ENCODE data around the gene TFPI.
A peak's percentile ranks its signal among the peaks of the same experiment; 100 is the strongest.

The TFPI gene

DNA sequence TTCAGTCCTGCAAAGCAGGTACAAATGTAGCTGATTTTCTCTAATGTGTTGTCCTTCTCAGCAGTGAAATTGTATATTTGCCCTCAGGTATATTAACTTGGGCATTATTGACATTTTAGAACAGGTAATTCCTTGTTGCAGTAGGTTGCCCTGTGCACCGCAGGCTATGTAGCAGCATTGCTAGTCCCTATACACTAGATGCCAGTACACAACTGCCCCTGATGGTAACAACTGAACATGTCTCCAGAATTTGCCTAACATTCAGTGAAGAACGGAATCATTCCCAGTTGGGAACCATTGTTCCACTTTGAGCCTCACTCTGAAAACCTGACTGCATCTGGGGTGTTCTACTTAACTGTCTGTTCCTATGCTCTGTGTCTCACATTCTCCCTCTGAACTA is 23.1 kb upstream of the TFPI start:
- no peak overlapping the region for H4K91ac ChIP-seq (ENCODE audit: low read depth, low read length, poor library complexity)
- H3K18ac ChIP-seq (ENCODE audit: low read length) = no peak overlapping the region
- H3K4me3 ChIP-seq (ENCODE audit: low read length in 2 of 2) = no peak overlapping the region
- no peak overlapping the region for H2BK15ac ChIP-seq (ENCODE audit: low read length)
- H3K9ac ChIP-seq (ENCODE audit: low read depth, low read length, poor library complexity) = no peak overlapping the region
- no peak for DNase-seq (ENCODE audit: low spot score)
- peaks cover 6 to 13% of the 10 kb centered on the region in 2 donors for H3K4me1 ChIP-seq (ENCODE audit: control insufficient read depth in 2 of 2, insufficient read depth in 1 of 2, low read depth in 1 of 2, low read length in 2 of 2)
- no peak overlapping the region for H3K4me2 ChIP-seq (ENCODE audit: insufficient read depth, low read length, poor library complexity, severe bottlenecking)
- H2AK5ac ChIP-seq (ENCODE audit: low read depth, low read length) = no peak overlapping the region
- no peaks in the 10 kb centered on the region for H3K36me3 ChIP-seq (replicated peaks in 1 of 2; ENCODE audit: control insufficient read depth in 2 of 2, insufficient read depth in 2 of 2, low read length in 2 of 2)
- peak overlapping the region; percentile 46 for H2AFZ ChIP-seq (ENCODE audit: low read length)
- H2BK5ac ChIP-seq (ENCODE audit: low read length) = no peak overlapping the region
- no peak overlapping the region for H3K14ac ChIP-seq (ENCODE audit: low read length)
- no peak overlapping the region for H3K4ac ChIP-seq (ENCODE audit: low read length)
- no CpG with 5 or more reads among the region's 2 CpGs for WGBS, 2 donors (ENCODE audit: extremely low coverage in 2 of 2, insufficient read length in 2 of 2, insufficient replicate concordance in 1 of 2)
- no peaks in the 10 kb centered on the region for H3K79me1 ChIP-seq (ENCODE audit: low read depth, low read length)
- no peak overlapping the region for H4K8ac ChIP-seq (ENCODE audit: low read depth, low read length)
- no peak overlapping the region for H2BK12ac ChIP-seq (ENCODE audit: low read length)
- H2BK120ac ChIP-seq (ENCODE audit: low read depth, low read length) = no peak overlapping the region
- no peaks in the 10 kb centered on the region for H3K27me3 ChIP-seq (ENCODE audit: control insufficient read depth in 3 of 3, insufficient read depth in 3 of 3, low read depth in 1 of 3, low read length in 3 of 3)
- H3K23ac ChIP-seq (ENCODE audit: low read depth, low read length, poor library complexity) = no peak overlapping the region
- peaks cover 0 to 4% of the 10 kb centered on the region in 2 donors for H3K9me3 ChIP-seq (replicated peaks in 1 of 2; ENCODE audit: control insufficient read depth in 2 of 2, insufficient read depth in 1 of 2, low read depth in 1 of 2, low read length in 2 of 2)
- no peak overlapping the region for H3K27ac ChIP-seq (replicated peaks; ENCODE audit: low read length)

DNA sequence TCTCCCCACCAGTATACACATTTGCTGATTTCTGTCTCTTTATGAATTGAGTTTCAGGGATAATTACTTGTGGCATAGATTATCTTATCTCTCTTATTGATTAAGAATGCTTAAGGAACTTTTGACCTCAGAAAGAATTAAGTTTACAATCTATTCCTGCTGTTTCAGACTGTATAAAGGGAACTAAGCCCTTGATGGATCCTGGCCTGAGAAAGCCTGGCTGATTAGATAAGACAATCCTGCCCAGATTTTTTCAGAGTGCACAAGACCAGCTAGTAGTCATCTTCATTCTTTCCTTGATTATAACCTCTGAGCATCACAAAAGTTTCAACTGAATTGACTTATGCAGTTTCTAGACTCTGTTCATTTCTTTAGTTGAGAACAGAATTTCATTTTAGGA is 22.7 kb upstream of the TFPI start:
- Histone ChIP-seq H3K9me3 (replicated peaks in 1 of 2; ENCODE audit: control insufficient read depth in 2 of 2, insufficient read depth in 1 of 2, low read depth in 1 of 2, low read length in 2 of 2) (peaks cover 0 to 4% of the 10 kb centered on the region in 2 donors), H2BK5ac (ENCODE audit: low read length) (no peak overlapping the region), H3K18ac (ENCODE audit: low read length) (no peak overlapping the region)

DNA sequence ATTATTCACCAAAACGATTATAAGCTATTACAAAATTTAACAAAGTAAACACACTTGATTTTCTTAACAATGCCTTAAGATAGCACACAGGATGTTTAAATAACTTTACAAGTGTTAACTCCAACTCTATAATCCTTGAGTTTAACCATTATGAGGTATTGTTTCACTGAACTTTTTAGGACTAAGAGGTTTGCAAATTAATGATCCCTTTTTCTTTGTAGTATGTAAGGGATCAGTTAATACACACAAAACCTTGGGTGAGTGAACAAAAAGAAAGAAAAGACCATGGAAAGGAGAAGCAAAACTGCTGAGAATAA is 21.5 kb upstream of the TFPI start:
- Histone ChIP-seq H3K4ac (ENCODE audit: low read length) (no peak overlapping the region), H2BK120ac (ENCODE audit: low read depth, low read length) (no peak overlapping the region), H3K23ac (ENCODE audit: low read depth, low read length, poor library complexity) (no peak overlapping the region), H3K18ac (ENCODE audit: low read length) (no peak overlapping the region), H4K91ac (ENCODE audit: low read depth, low read length, poor library complexity) (no peak overlapping the region), H2AK5ac (ENCODE audit: low read depth, low read length) (no peak overlapping the region), H2BK15ac (ENCODE audit: low read length) (no peak overlapping the region), H3K9ac (ENCODE audit: low read depth, low read length, poor library complexity) (no peak overlapping the region), H3K27me3 (ENCODE audit: control insufficient read depth in 3 of 3, insufficient read depth in 3 of 3, low read depth in 1 of 3, low read length in 3 of 3) (no peaks in the 10 kb centered on the region), H2BK5ac (ENCODE audit: low read length) (no peak overlapping the region), H3K4me3 (ENCODE audit: low read length in 2 of 2) (no peak overlapping the region), H4K8ac (ENCODE audit: low read depth, low read length) (no peak overlapping the region), H3K14ac (ENCODE audit: low read length) (no peak overlapping the region), H2BK12ac (ENCODE audit: low read length) (no peak overlapping the region), H3K9me3 (replicated peaks in 1 of 2; ENCODE audit: control insufficient read depth in 2 of 2, insufficient read depth in 1 of 2, low read depth in 1 of 2, low read length in 2 of 2) (peaks cover 0 to 4% of the 10 kb centered on the region in 2 donors), H2AFZ (ENCODE audit: low read length) (peak overlapping the region; percentile 81), H3K27ac (replicated peaks; ENCODE audit: low read length) (no peak overlapping the region), H3K79me1 (ENCODE audit: low read depth, low read length) (no peaks in the 10 kb centered on the region), H3K4me2 (ENCODE audit: insufficient read depth, low read length, poor library complexity, severe bottlenecking) (no peak overlapping the region), H3K4me1 (ENCODE audit: control insufficient read depth in 2 of 2, insufficient read depth in 1 of 2, low read depth in 1 of 2, low read length in 2 of 2) (peaks cover 6 to 13% of the 10 kb centered on the region in 2 donors), H3K36me3 (replicated peaks in 1 of 2; ENCODE audit: control insufficient read depth in 2 of 2, insufficient read depth in 2 of 2, low read length in 2 of 2) (no peaks in the 10 kb centered on the region)
- WGBS, 2 donors (ENCODE audit: extremely low coverage in 2 of 2, insufficient read length in 2 of 2, insufficient replicate concordance in 1 of 2) = no CpG with 5 or more reads among the region's 1 CpG
- DNase-seq (ENCODE audit: low spot score) = no peak

More for the DNA sequence above, 22.7 kb upstream of the TFPI start:
- no peak overlapping the region for H3K27ac ChIP-seq (replicated peaks; ENCODE audit: low read length)
- H3K36me3 ChIP-seq (replicated peaks in 1 of 2; ENCODE audit: control insufficient read depth in 2 of 2, insufficient read depth in 2 of 2, low read length in 2 of 2) = no peaks in the 10 kb centered on the region
- H4K8ac ChIP-seq (ENCODE audit: low read depth, low read length) = no peak overlapping the region
- peak overlapping the region; percentile 46 for H2AFZ ChIP-seq (ENCODE audit: low read length)
- H3K27me3 ChIP-seq (ENCODE audit: control insufficient read depth in 3 of 3, insufficient read depth in 3 of 3, low read depth in 1 of 3, low read length in 3 of 3) = no peaks in the 10 kb centered on the region
- no peak overlapping the region for H3K4me2 ChIP-seq (ENCODE audit: insufficient read depth, low read length, poor library complexity, severe bottlenecking)
- H3K23ac ChIP-seq (ENCODE audit: low read depth, low read length, poor library complexity) = no peak overlapping the region
- no peak overlapping the region for H3K14ac ChIP-seq (ENCODE audit: low read length)
- H3K4me1 ChIP-seq (ENCODE audit: control insufficient read depth in 2 of 2, insufficient read depth in 1 of 2, low read depth in 1 of 2, low read length in 2 of 2) = peaks cover 6 to 13% of the 10 kb centered on the region in 2 donors
- no peak for DNase-seq (ENCODE audit: low spot score)
- H3K9ac ChIP-seq (ENCODE audit: low read depth, low read length, poor library complexity) = no peak overlapping the region
- no peak overlapping the region for H3K4me3 ChIP-seq (ENCODE audit: low read length in 2 of 2)
- no peak overlapping the region for H2BK120ac ChIP-seq (ENCODE audit: low read depth, low read length)
- H4K91ac ChIP-seq (ENCODE audit: low read depth, low read length, poor library complexity) = no peak overlapping the region
- H2BK12ac ChIP-seq (ENCODE audit: low read length) = no peak overlapping the region
- no peak overlapping the region for H2AK5ac ChIP-seq (ENCODE audit: low read depth, low read length)
- H3K79me1 ChIP-seq (ENCODE audit: low read depth, low read length) = no peaks in the 10 kb centered on the region
- no peak overlapping the region for H2BK15ac ChIP-seq (ENCODE audit: low read length)
- H3K4ac ChIP-seq (ENCODE audit: low read length) = no peak overlapping the region

DNA sequence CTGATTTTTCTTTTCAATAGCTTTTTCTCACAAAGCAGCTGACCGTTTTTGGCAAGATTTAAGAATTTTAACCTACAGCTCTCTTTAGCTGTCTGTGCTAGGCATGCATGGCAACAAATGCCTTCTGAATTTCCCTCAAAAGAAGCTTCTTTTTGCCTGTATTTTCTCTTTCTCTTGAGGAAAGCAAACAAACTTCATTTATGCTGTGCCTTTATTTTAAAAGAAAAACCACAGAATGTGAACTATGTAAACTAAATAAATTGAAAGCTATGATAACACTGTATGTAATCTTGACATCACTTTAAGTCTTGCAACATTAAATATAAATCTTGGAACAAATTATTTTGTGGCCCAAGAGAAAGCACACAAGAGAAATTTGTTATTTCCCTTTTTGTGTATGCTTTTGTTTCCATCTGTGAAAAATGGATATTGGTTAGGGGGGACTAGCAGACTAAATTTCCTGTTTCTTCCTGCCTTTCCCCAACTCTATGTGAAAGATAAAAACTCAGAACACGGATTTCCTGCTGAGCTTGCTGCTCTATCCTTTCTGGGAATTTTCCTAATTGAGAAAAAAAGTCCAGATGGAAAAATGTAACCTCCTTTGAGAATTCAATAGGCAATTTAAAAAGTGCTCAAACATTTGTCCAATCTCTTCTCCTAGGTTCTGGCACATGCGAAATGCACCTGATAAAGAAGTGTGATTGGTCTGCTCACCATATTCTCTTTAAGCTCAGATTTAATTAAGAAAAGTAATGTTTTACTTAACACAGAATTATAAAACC is 20.9 kb upstream of the TFPI start:
- H3K27me3 ChIP-seq (ENCODE audit: control insufficient read depth in 3 of 3, insufficient read depth in 3 of 3, low read depth in 1 of 3, low read length in 3 of 3) = no peaks in the 10 kb centered on the region
- H3K4me1 ChIP-seq (ENCODE audit: control insufficient read depth in 2 of 2, insufficient read depth in 1 of 2, low read depth in 1 of 2, low read length in 2 of 2) = peaks cover 6 to 13% of the 10 kb centered on the region in 2 donors
- no peak overlapping the region for H3K4me2 ChIP-seq (ENCODE audit: insufficient read depth, low read length, poor library complexity, severe bottlenecking)
- peaks cover 0 to 4% of the 10 kb centered on the region in 2 donors for H3K9me3 ChIP-seq (replicated peaks in 1 of 2; ENCODE audit: control insufficient read depth in 2 of 2, insufficient read depth in 1 of 2, low read depth in 1 of 2, low read length in 2 of 2)
- H3K79me1 ChIP-seq (ENCODE audit: low read depth, low read length) = no peaks in the 10 kb centered on the region
- no peak overlapping the region for H3K23ac ChIP-seq (ENCODE audit: low read depth, low read length, poor library complexity)
- no peak overlapping the region for H3K4me3 ChIP-seq (ENCODE audit: low read length in 2 of 2)
- no peaks in the 10 kb centered on the region for H3K36me3 ChIP-seq (replicated peaks in 1 of 2; ENCODE audit: control insufficient read depth in 2 of 2, insufficient read depth in 2 of 2, low read length in 2 of 2)
- peak overlapping the region; percentile 81 for H2AFZ ChIP-seq (ENCODE audit: low read length)
- peak overlapping the region; percentile 39 for H3K27ac ChIP-seq (replicated peaks; ENCODE audit: low read length)
- no peak overlapping the region for H2BK120ac ChIP-seq (ENCODE audit: low read depth, low read length)
- no peak overlapping the region for H4K91ac ChIP-seq (ENCODE audit: low read depth, low read length, poor library complexity)
- no peak overlapping the region for H2BK12ac ChIP-seq (ENCODE audit: low read length)
- no peak overlapping the region for H3K9ac ChIP-seq (ENCODE audit: low read depth, low read length, poor library complexity)
- H2BK15ac ChIP-seq (ENCODE audit: low read length) = no peak overlapping the region
- H2AK5ac ChIP-seq (ENCODE audit: low read depth, low read length) = no peak overlapping the region
- H3K18ac ChIP-seq (ENCODE audit: low read length) = no peak overlapping the region
- no CpG with 5 or more reads among the region's 3 CpGs for WGBS, 2 donors (ENCODE audit: extremely low coverage in 2 of 2, insufficient read length in 2 of 2, insufficient replicate concordance in 1 of 2)
- no peak overlapping the region for H4K8ac ChIP-seq (ENCODE audit: low read depth, low read length)
- H3K14ac ChIP-seq (ENCODE audit: low read length) = no peak overlapping the region
- no peak overlapping the region for H3K4ac ChIP-seq (ENCODE audit: low read length)
- DNase-seq (ENCODE audit: low spot score) = no peak
- no peak overlapping the region for H2BK5ac ChIP-seq (ENCODE audit: low read length)
